Endothelial cell of umbilical vein (primary cell): ENCODE results near the gene EDARADD. TPM values are rescaled to one million over a fixed set of nuclear protein-coding genes. Genes with fewer than 3 reads are reported as not detected.

Experiments used
- BruUV-seq: library from RNA; stranded (reverse); fragments of 400-500 nt; replicated peaks from 2 replicates; lab custom pipeline; 2021; lab: Mats Ljungman, UMichigan
- CTCF ChIA-PET: fragments of 300-600, 350-600 bp; sonication (Branson Sonifier 250); formaldehyde crosslinking; loops from one replicate; lab custom pipeline; 2021; ENCODE audit warnings: antibody characterized with exemption, inconsistent platforms; lab: Charles Lee
- POLR2A ChIA-PET: fragments of 300-600, 350-600 bp; sonication (Branson Sonifier 250); formaldehyde crosslinking; loops from one replicate; lab custom pipeline; 2021; ENCODE audit warnings: antibody characterized with exemption, inconsistent platforms; lab: Charles Lee
- DNase-seq: peaks from one replicate; pipeline ENCODE4 v3.0.0-alpha.2; 2011; ENCODE audit warnings: low read depth, low spot score
- FAIRE-seq: peaks from 2 replicates; lab custom pipeline; 2011; peaks lifted over from hg19 to GRCh38; lab: Jason Lieb, UNC
- H2AFZ ChIP-seq: 2 replicates; pipeline ENCODE4 v1.6.0; 2012; ENCODE audit warnings: low read depth, low read length, control low read depth, inconsistent platforms
- H3K27ac ChIP-seq: 2 replicates; pipeline ENCODE4 v1.5.1; 2011; ENCODE audit warnings: low read depth, mild to moderate bottlenecking, control low read depth, low read length, moderate library complexity; ENCODE audit not compliant: insufficient read depth
- H3K27me3 ChIP-seq, 2 experiments: 2 replicates each; pipeline versions ENCODE4 v1.6.0 to v1.6.1; 2011; ENCODE audit warnings: low read length in 2 of 2, mixed read lengths in 1 of 2; ENCODE audit not compliant: control insufficient read depth in 2 of 2, insufficient read depth in 2 of 2
- H3K36me3 ChIP-seq, 2 experiments: 2 replicates in 1 of 2; 3 replicates in 1 of 2; pipeline ENCODE4 v1.5.1; 2011; ENCODE audit warnings: low read length in 2 of 2, mild to moderate bottlenecking in 1 of 2, moderate library complexity in 1 of 2; ENCODE audit not compliant: control insufficient read depth in 2 of 2, insufficient read depth in 2 of 2; ENCODE audit errors: extremely low read depth in 1 of 2
- H3K4me1 ChIP-seq: 3 replicates; pipeline ENCODE4 v1.5.1; 2011; ENCODE audit warnings: mild to moderate bottlenecking, low read length; ENCODE audit not compliant: control insufficient read depth, insufficient read depth; ENCODE audit errors: extremely low read depth
- H3K4me2 ChIP-seq: 2 replicates; pipeline ENCODE4 v1.6.1; 2011; ENCODE audit warnings: low read length, control low read depth, mixed read lengths; ENCODE audit not compliant: insufficient read depth
- H3K4me3 ChIP-seq, 3 experiments: fragments of 200-600 bp in 1 of 3; sonication (generic), shearing (Covaris generic) in 1 of 3; replicated peaks in 1 of 3; 2 replicates each; pipeline ENCODE4 v1.5.1; 2011 to 2016; ENCODE audit warnings: control low read depth in 3 of 3, low read length in 3 of 3, mild to moderate bottlenecking in 2 of 3, inconsistent platforms in 1 of 3, low read depth in 1 of 3, moderate library complexity in 1 of 3; ENCODE audit not compliant: insufficient read depth in 1 of 3
- H3K79me2 ChIP-seq: 2 replicates; pipeline ENCODE4 v1.6.0; 2012; ENCODE audit warnings: low read length, inconsistent platforms; ENCODE audit not compliant: control insufficient read depth, insufficient read depth
- H3K9ac ChIP-seq: replicated peaks from 2 replicates; pipeline ENCODE3; 2011; ENCODE audit warnings: low read length, control low read depth; ENCODE audit not compliant: insufficient read depth; ENCODE audit errors: extremely low read depth
- H3K9me1 ChIP-seq: replicated peaks from 3 replicates; pipeline ENCODE4 v1.6.0; 2011; ENCODE audit warnings: mild to moderate bottlenecking, low read length; ENCODE audit not compliant: control insufficient read depth, insufficient read depth; ENCODE audit errors: extremely low read depth
- H3K9me3 ChIP-seq: replicated peaks from 2 replicates; pipeline ENCODE4 v1.5.1; 2012; ENCODE audit warnings: low read length, inconsistent platforms; ENCODE audit not compliant: control insufficient read depth, insufficient read depth
- H4K20me1 ChIP-seq: replicated peaks from 2 replicates; pipeline ENCODE3; 2011; ENCODE audit warnings: mild to moderate bottlenecking, low read length; ENCODE audit not compliant: control insufficient read depth, insufficient read depth; ENCODE audit errors: extremely low read depth
- CTCF ChIP-seq, 2 donors: IDR thresholded peaks; 1 replicate in 1 of 2; 2 replicates in 1 of 2; pipeline ENCODE4 v1.5.1; 2011; ENCODE audit warnings: low read length in 2 of 2, mild to moderate bottlenecking in 2 of 2, moderate library complexity in 2 of 2, control low read depth in 1 of 2, inconsistent platforms in 1 of 2, low read depth in 1 of 2; ENCODE audit not compliant: insufficient read depth in 1 of 2; ENCODE audit errors: extremely low read depth in 1 of 2
- EZH2 ChIP-seq: IDR thresholded peaks from 2 replicates; pipeline ENCODE4 v1.6.1; 2012; ENCODE audit warnings: borderline replicate concordance, low read depth, mild to moderate bottlenecking, moderate library complexity, low read length, inconsistent platforms; ENCODE audit not compliant: severe bottlenecking
- FOS ChIP-seq: IDR thresholded peaks from 2 replicates; pipeline ENCODE4 v1.6.1; 2011; ENCODE audit warnings: mild to moderate bottlenecking, low read length, moderate library complexity, borderline replicate concordance; ENCODE audit not compliant: insufficient read depth
- GATA2 ChIP-seq: IDR thresholded peaks from 2 replicates; pipeline ENCODE4 v1.7.0; 2011; ENCODE audit warnings: low read depth, mild to moderate bottlenecking, moderate library complexity, mixed read lengths, low read length; ENCODE audit not compliant: insufficient read length, insufficient read depth
- JUN ChIP-seq: IDR thresholded peaks from 2 replicates; pipeline ENCODE4 v1.6.1; 2011; ENCODE audit warnings: borderline replicate concordance, low read depth; ENCODE audit not compliant: insufficient read length, insufficient read depth
- MYC ChIP-seq: IDR thresholded peaks from one replicate; pipeline ENCODE4 v1.6.1; 2011; ENCODE audit warnings: mild to moderate bottlenecking, low read depth, low read length
- POLR2A ChIP-seq: IDR thresholded peaks from 2 replicates; pipeline ENCODE4 v1.6.1; 2012; ENCODE audit warnings: low read depth, mild to moderate bottlenecking, control low read depth, low read length
- POLR2AphosphoS5 ChIP-seq: IDR thresholded peaks from 2 replicates; pipeline ENCODE4 v1.6.1; 2012; ENCODE audit warnings: low read depth, mild to moderate bottlenecking, control low read depth, low read length, moderate library complexity; ENCODE audit not compliant: insufficient read depth
- dilution Hi-C: fragments of 300-500 bp; cut with MboI; formaldehyde crosslinking; loops from one replicate; pipeline ENCODE4 v1.15.0; 2019; ENCODE audit warnings: low sequenced_read_pairs; ENCODE audit not compliant: extremely low pct_ligation_motif_present
- intact Hi-C: fragments of 100-400 bp; cut with micrococcal nuclease; formaldehyde crosslinking; loops from one replicate; pipeline ENCODE4 v1.10.0; 2022
- polyA plus RNA-seq, 4 experiments: library from polyadenylated mRNA; depleted of rRNA in 3 of 4; stranded (reverse) in 3 of 4; unstranded in 1 of 4; fragments of >200 nt; gene quantifications; 2 replicates each; pipeline versions ENCODE4 v1.2.1 to v1.2.3, GENCODE V29; 2011 to 2012; ENCODE audit warnings: missing spikeins in 1 of 4
- total RNA-seq: library from RNA; stranded (reverse); gene quantifications from 2 replicates; pipeline ENCODE4 v1.2.3, GENCODE V29; 2021
- TF ChIP-seq, protein P1 (sequence below): IDR thresholded peaks from 2 replicates; pipeline ENCODE4 v1.6.1; 2011; ENCODE audit not compliant: insufficient read depth, insufficient read length

The EDARADD gene
- total and polyA plus RNA-seq, 2 donors (not counting 3 experiments of a cell fraction or from before 2014, with no cell fraction given): not detected

GRCh38 chr1:236494082-236494481 is 100.0 kb downstream of the EDARADD start:
- Histone ChIP-seq H4K20me1 (no peaks in the 10 kb centered on the region), H3K4me2 (no peak overlapping the region), H3K9me1 (no peaks in the 10 kb centered on the region), H3K4me3 (no peak overlapping the region), H3K4me1 (no peaks in the 10 kb centered on the region), H3K79me2 (no peaks in the 10 kb centered on the region), H3K9me3 (no peaks in the 10 kb centered on the region), H3K36me3 (no peaks in the 10 kb centered on the region), H2AFZ (no peak overlapping the region), H3K27me3 (no peaks in the 10 kb centered on the region), H3K27ac (no peak overlapping the region), H3K9ac (no peak overlapping the region)
- no TSS peak for BruUV-seq
- intact Hi-C loops (no loop called here), dilution Hi-C loops (no loop called here)
- POLR2A ChIA-PET: no interaction called here
- DNase-seq (no peak), FAIRE-seq (no peak)
- TF ChIP-seq GATA2 (no peak), MYC (no peak), EZH2 (no peak), JUN (no peak), POLR2A (no peak), CTCF (IDR thresholded peaks at IDR 0.05; ENCODE audit: extremely low read depth in 1 of 2, insufficient read depth in 1 of 2, low read depth in 1 of 2, low read length in 2 of 2) (no peak), FOS (no peak), POLR2AphosphoS5 (no peak)
- TF ChIP-seq, protein P1, sequence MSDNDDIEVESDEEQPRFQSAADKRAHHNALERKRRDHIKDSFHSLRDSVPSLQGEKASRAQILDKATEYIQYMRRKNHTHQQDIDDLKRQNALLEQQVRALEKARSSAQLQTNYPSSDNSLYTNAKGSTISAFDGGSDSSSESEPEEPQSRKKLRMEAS: no peak
- CTCF ChIA-PET: no interaction called here
